Muscle layer of colon (tissue), 2 donors: ENCODE results near the gene UTRN.

Source experiments
- H3K27ac ChIP-seq: one replicate; pipeline ENCODE4 v1.7.0; 2013; ENCODE audit warnings: low read depth, mild to moderate bottlenecking, low read length, moderate library complexity
- H3K27me3 ChIP-seq, 2 donors: one replicate each; pipeline ENCODE4 v1.7.0; 2013; ENCODE audit warnings: low read length in 2 of 2, mild to moderate bottlenecking in 2 of 2; ENCODE audit not compliant: insufficient read depth in 2 of 2, control insufficient read depth in 1 of 2
- H3K36me3 ChIP-seq: one replicate; pipeline ENCODE4 v1.7.0; 2013; ENCODE audit warnings: mild to moderate bottlenecking, low read length; ENCODE audit not compliant: insufficient read depth
- H3K4me1 ChIP-seq: one replicate; pipeline ENCODE4 v1.7.0; 2013; ENCODE audit warnings: mild to moderate bottlenecking, low read length; ENCODE audit not compliant: insufficient read depth
- H3K4me3 ChIP-seq, 2 donors: one replicate each; pipeline ENCODE4 v1.7.0; 2013; ENCODE audit warnings: low read length in 2 of 2, low read depth in 1 of 2, mild to moderate bottlenecking in 1 of 2, moderate library complexity in 1 of 2
- H3K9ac ChIP-seq: one replicate; pipeline ENCODE4 v1.7.0; 2013; ENCODE audit warnings: low read length
- H3K9me3 ChIP-seq: one replicate; pipeline ENCODE4 v1.7.0; 2013; ENCODE audit warnings: mild to moderate bottlenecking, low read length
- donor health status: abdominal sarcoma.
- donor health status: Adenocarcinoma of cecum.

The UTRN gene

DNA sequence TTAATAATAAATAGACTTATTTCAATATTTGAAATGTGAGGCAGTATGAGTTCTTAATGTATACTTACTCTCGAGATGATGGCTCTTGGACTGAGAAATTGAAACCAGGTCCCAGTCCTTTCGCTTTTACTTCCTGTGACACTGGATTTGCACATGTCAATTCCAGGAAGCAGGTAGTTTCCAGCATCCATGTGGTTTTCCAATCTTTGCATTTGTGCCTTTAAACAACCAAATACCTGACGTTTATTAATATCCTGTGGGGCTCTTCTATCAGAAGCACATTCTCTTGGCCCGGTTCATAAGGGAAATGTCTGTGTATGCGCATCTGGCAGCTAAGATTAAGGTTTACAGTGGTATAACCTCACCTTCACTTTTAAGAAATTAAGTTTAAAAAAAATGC is 13.1 kb downstream of the UTRN start:
- Histone ChIP-seq H3K4me3 (no peak overlapping the region), H3K9me3 (no peaks in the 10 kb centered on the region), H3K27ac (no peak overlapping the region), H3K36me3 (no peaks in the 10 kb centered on the region), H3K4me1 (peaks cover 7% of the 10 kb centered on the region), H3K9ac (no peak overlapping the region), H3K27me3 (no peaks in the 10 kb centered on the region)

DNA sequence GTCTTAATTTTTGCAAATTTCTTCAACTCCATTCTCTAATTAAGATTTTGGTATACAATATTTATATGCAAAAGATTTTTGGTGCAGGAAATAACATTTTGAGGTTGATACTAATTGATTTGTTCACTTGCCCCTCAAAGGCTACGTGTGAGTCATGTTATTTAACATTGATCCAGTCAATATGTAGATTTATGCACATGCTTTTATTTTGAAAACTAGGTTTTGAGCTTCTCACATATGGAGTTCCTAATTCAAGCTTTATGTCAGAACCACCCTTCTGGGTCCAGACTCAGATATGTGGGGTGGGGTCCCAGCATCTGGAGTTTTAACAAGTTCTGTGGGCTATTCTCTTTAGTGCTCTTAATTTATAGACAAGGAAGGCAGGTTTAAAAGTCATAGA is 13.8 kb downstream of the UTRN start:
- H3K4me1 ChIP-seq, result peaks cover 7% of the 10 kb centered on the region
- no peak overlapping the region for H3K4me3 ChIP-seq
- no peak overlapping the region for H3K27ac ChIP-seq
- H3K9me3 ChIP-seq, result no peaks in the 10 kb centered on the region
- no peak overlapping the region for H3K9ac ChIP-seq
- H3K27me3 ChIP-seq, result no peaks in the 10 kb centered on the region
- H3K36me3 ChIP-seq, result no peaks in the 10 kb centered on the region

GRCh38 chr6:144302701-144303372 is 17.7 kb downstream of the UTRN start:
- Histone ChIP-seq H3K9me3 (no peaks in the 10 kb centered on the region), H3K9ac (no peak overlapping the region), H3K4me3 (no peak overlapping the region), H3K4me1 (no peaks in the 10 kb centered on the region), H3K27ac (no peak overlapping the region), H3K27me3 (no peaks in the 10 kb centered on the region), H3K36me3 (no peaks in the 10 kb centered on the region)

DNA sequence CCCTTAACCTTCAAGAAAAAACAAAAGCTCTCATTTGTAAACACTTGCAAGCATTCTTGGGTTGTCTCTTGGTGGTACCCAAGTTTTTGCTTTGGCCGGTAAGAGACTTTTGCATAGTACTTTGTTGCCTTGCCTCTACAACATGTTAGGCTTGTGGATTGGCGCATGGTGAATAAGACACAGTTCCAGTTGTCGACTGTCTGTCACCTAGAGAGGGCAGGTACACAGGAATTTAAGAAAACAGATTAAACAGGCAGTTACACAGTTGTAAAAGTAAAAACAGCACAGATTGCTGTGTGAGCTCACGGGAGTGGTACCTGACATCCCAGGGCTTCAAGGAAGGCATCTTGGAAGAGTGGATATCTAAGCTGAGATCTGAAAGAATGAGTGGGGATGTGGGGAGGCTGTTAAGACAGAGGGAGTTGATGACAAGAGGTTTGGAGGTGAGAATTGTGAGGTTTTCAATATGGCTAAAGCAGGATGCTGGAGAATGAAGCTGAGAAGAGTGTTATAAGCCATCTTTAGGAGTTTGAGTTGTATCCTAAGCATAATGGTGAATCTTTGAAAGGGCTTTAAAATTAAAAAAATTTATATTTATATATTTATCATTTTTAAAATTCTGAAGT is 19.2 kb downstream of the UTRN start:
- no peak overlapping the region for H3K4me3 ChIP-seq
- no peaks in the 10 kb centered on the region for H3K27me3 ChIP-seq
- no peak overlapping the region for H3K27ac ChIP-seq
- H3K4me1 ChIP-seq, result no peaks in the 10 kb centered on the region
- no peaks in the 10 kb centered on the region for H3K36me3 ChIP-seq
- no peak overlapping the region for H3K9ac ChIP-seq
- H3K9me3 ChIP-seq, result no peaks in the 10 kb centered on the region

DNA sequence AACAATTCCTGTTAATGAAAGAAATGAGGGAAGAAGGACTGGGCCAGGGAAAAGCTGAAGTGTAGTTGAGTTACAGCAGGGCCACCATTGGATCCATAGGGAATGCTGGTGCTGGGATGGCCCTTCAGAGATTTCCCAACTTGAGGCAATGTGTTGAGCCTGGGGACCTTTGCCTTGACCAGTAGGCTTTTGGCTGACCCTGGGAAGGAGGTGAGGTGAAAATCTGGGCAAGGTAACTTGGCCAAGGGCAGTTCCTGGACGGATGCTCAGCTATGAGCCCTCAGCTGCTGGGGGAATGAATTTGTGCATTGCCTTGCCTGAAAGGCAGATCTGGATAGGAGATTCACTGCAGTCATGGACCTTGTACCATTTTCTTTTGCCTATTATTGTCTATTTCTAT is 20.4 kb downstream of the UTRN start:
- no peaks in the 10 kb centered on the region for H3K9me3 ChIP-seq
- H3K27ac ChIP-seq, result no peak overlapping the region
- no peaks in the 10 kb centered on the region for H3K4me1 ChIP-seq
- H3K9ac ChIP-seq, result no peak overlapping the region
- H3K36me3 ChIP-seq, result no peaks in the 10 kb centered on the region
- no peaks in the 10 kb centered on the region for H3K27me3 ChIP-seq
- H3K4me3 ChIP-seq, result no peak overlapping the region

- H3K9me3 ChIP-seq, result no peaks in the 10 kb centered on the region
- no peak overlapping the region for H3K9ac ChIP-seq
- H3K27ac ChIP-seq, result no peak overlapping the region
- no peaks in the 10 kb centered on the region for H3K4me1 ChIP-seq
- H3K36me3 ChIP-seq, result no peaks in the 10 kb centered on the region
- no peak overlapping the region for H3K4me3 ChIP-seq
- no peaks in the 10 kb centered on the region for H3K27me3 ChIP-seq
Observed at GRCh38 chr6:144305985-144306384, 20.9 kb downstream of the UTRN start.

- H3K9ac ChIP-seq, result no peak overlapping the region
- no peaks in the 10 kb centered on the region for H3K27me3 ChIP-seq
- no peak overlapping the region for H3K4me3 ChIP-seq
- no peaks in the 10 kb centered on the region for H3K9me3 ChIP-seq
- H3K36me3 ChIP-seq, result no peaks in the 10 kb centered on the region
- H3K27ac ChIP-seq, result no peak overlapping the region
- no peaks in the 10 kb centered on the region for H3K4me1 ChIP-seq
Observed at GRCh38 chr6:144307880-144308279, 22.7 kb downstream of the UTRN start.

DNA sequence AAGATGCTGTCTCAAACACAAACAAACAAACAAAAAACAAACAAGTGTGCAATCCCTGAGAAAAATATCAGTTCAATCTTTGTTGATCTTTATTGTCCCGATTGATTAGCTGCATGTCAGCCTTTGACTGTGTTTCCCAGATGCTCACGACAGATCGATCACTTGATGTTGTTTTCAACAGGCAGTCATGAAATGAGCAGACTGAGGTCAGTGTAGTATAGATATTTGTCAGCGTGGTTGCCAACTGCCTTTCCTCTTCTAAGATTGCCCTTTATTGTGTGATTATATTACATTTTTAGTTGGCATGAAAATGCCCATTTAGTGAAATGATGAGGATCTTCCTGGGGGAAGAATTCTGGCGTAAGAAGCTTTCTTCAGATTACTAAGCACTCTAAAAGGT is 25.6 kb downstream of the UTRN start:
- Histone ChIP-seq H3K36me3 (no peaks in the 10 kb centered on the region), H3K27ac (no peak overlapping the region), H3K27me3 (no peaks in the 10 kb centered on the region), H3K4me3 (no peak overlapping the region), H3K9me3 (no peaks in the 10 kb centered on the region), H3K9ac (no peak overlapping the region), H3K4me1 (peaks cover 17% of the 10 kb centered on the region)

DNA sequence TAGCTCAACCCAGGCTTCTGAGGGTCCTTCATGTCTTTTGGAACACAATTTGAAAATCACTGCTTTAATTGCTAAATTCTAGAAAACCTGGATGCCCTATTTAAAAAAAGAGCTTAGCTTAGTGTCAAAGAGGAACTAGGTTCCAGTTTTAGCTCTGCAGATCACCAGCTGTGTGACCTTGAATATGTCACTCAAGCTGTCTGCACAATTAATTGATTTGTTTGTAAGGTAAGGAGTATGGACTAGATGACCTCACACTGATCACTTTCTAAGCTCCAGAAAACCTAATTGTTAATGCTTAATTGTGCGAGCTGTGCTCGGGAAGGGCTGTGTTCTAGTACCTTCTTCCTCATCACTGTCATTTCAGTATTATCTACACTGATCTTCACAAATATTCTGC is 26.2 kb downstream of the UTRN start:
- Histone ChIP-seq H3K4me1 (peaks cover 17% of the 10 kb centered on the region), H3K9me3 (no peaks in the 10 kb centered on the region), H3K4me3 (no peak overlapping the region), H3K36me3 (no peaks in the 10 kb centered on the region), H3K27me3 (no peaks in the 10 kb centered on the region), H3K9ac (no peak overlapping the region), H3K27ac (no peak overlapping the region)

- no peaks in the 10 kb centered on the region for H3K9me3 ChIP-seq
- no peaks in the 10 kb centered on the region for H3K27me3 ChIP-seq
- no peaks in the 10 kb centered on the region for H3K36me3 ChIP-seq
- no peak overlapping the region for H3K27ac ChIP-seq
- peaks cover 17% of the 10 kb centered on the region for H3K4me1 ChIP-seq
- H3K9ac ChIP-seq, result no peak overlapping the region
- no peak overlapping the region for H3K4me3 ChIP-seq
Observed at GRCh38 chr6:144314003-144314485, 28.9 kb downstream of the UTRN start.

- H3K27me3 ChIP-seq, result no peaks in the 10 kb centered on the region
- no peak overlapping the region for H3K9ac ChIP-seq
- no peaks in the 10 kb centered on the region for H3K9me3 ChIP-seq
- H3K36me3 ChIP-seq, result no peaks in the 10 kb centered on the region
- H3K27ac ChIP-seq, result no peak overlapping the region
- H3K4me3 ChIP-seq, result no peak overlapping the region
- H3K4me1 ChIP-seq, result peaks cover 17% of the 10 kb centered on the region
Observed at GRCh38 chr6:144314562-144314961, 29.4 kb downstream of the UTRN start.
